Measurements from ENCODE around the gene CDH13. TPM values are rescaled to one million over a fixed set of nuclear protein-coding genes. Genes with fewer than 3 reads are reported as not detected.
A peak's percentile ranks its signal among the peaks of the same experiment; 100 is the strongest.

Gene CDH13
- total and polyA plus RNA-seq, 9 of the 15 experiments (the other 6 are each of a cell fraction or from before 2014, with no cell fraction given): 0.03 TPM; not detected in 8

DNA sequence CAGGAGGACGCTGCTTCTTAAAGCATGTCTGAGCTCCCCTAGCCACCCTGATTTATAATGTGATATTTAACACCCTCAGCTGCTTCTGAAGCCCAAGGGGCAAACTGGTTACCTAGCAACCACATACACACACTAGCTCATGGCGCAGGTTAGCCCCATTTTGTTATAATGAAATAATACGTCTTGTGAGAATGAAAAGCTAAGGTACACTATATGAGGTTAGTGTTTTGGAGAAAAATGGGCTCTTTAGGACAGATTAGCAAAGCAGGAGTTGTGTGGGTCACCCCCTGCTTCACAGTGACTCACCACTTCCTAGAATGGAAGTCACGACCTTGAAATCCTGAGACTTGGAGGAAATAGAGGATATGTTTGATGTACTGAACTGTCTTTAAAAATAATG, 776.2 kb downstream of the CDH13 start:
- no peaks in the 10 kb centered on the region for H4K20me1 ChIP-seq (replicated peaks; ENCODE audit: control insufficient read depth, insufficient read depth, low read length)
- no TSS peak for BruUV-seq (replicated peaks)
- intact Hi-C loops (cut with micrococcal nuclease) (no loop called here), in situ Hi-C loops (cut with MboI) (no loop called here)
- ChIA-PET CTCF (ENCODE audit: low intra/inter-chr PET ratio) (no interaction called here), POLR2A (no interaction called here)
- ATAC-seq: no peak
- no peaks in the 10 kb centered on the region for H3K79me2 ChIP-seq (ENCODE audit: control insufficient read depth, insufficient read depth, low read length)
- no peak for FAIRE-seq
- H3K9me3 ChIP-seq (replicated peaks; ENCODE audit: control insufficient read depth, insufficient read depth, low read depth, low read length): no peaks in the 10 kb centered on the region
- no peak for DNase-seq (ENCODE audit: extremely low read depth in 1 of 4, low spot score in 3 of 4)
- no peaks in the 10 kb centered on the region for H3K36me3 ChIP-seq (ENCODE audit: control insufficient read depth, insufficient read depth, low read length)
- no peak overlapping the region for H3K4me2 ChIP-seq (ENCODE audit: insufficient read depth, low read length)
- H3K9ac ChIP-seq (ENCODE audit: insufficient read depth in 1 of 2, low read depth in 2 of 2, low read length in 2 of 2): no peak overlapping the region
- WGBS (ENCODE audit: insufficient coverage, low coverage, missing lambda C conversion rate): 0% methylated on average over 4 of the region's 4 CpGs
- no peak overlapping the region for H3K27ac ChIP-seq (ENCODE audit: extremely low read depth, low read depth, low read length)
- no peaks in the 10 kb centered on the region for H3K27me3 ChIP-seq (ENCODE audit: control insufficient read depth in 2 of 2, insufficient read depth in 2 of 2, low read length in 2 of 2)
- TF ChIP-seq, protein P1, sequence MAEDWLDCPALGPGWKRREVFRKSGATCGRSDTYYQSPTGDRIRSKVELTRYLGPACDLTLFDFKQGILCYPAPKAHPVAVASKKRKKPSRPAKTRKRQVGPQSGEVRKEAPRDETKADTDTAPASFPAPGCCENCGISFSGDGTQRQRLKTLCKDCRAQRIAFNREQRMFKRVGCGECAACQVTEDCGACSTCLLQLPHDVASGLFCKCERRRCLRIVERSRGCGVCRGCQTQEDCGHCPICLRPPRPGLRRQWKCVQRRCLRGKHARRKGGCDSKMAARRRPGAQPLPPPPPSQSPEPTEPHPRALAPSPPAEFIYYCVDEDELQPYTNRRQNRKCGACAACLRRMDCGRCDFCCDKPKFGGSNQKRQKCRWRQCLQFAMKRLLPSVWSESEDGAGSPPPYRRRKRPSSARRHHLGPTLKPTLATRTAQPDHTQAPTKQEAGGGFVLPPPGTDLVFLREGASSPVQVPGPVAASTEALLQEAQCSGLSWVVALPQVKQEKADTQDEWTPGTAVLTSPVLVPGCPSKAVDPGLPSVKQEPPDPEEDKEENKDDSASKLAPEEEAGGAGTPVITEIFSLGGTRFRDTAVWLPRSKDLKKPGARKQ (CRISPR knock-in tag; IDR thresholded peaks at IDR 0.05): no peak
- TF ChIP-seq, protein P2, sequence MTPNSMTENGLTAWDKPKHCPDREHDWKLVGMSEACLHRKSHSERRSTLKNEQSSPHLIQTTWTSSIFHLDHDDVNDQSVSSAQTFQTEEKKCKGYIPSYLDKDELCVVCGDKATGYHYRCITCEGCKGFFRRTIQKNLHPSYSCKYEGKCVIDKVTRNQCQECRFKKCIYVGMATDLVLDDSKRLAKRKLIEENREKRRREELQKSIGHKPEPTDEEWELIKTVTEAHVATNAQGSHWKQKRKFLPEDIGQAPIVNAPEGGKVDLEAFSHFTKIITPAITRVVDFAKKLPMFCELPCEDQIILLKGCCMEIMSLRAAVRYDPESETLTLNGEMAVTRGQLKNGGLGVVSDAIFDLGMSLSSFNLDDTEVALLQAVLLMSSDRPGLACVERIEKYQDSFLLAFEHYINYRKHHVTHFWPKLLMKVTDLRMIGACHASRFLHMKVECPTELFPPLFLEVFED (CRISPR knock-in tag; conservative IDR thresholded peaks at IDR 0.05): no peak
- TF ChIP-seq RFX1 (IDR thresholded peaks at IDR 0.05) (peak; percentile 53), PCBP1 (IDR thresholded peaks at IDR 0.05; ENCODE audit: low read depth, low read length, poor library complexity, severe bottlenecking) (no peak), ZNF57 (CRISPR knock-in tag; IDR thresholded peaks at IDR 0.05) (no peak)
- no peaks in the 10 kb centered on the region for H3K4me1 ChIP-seq (replicated peaks in 1 of 2; ENCODE audit: control insufficient read depth in 2 of 2, insufficient read depth in 2 of 2, low read length in 2 of 2)
- H3K4me3 ChIP-seq: no peak overlapping the region
- no peak overlapping the region for H2AFZ ChIP-seq (ENCODE audit: low read depth, low read length)
- H3K9me1 ChIP-seq (ENCODE audit: control insufficient read depth, insufficient read depth, low read length): no peaks in the 10 kb centered on the region

All from K562 (cell line).